GM23338 (cell line): ENCODE measurements around the gene TRPM3. TPM values are rescaled to one million over a fixed set of nuclear protein-coding genes. Genes with fewer than 3 reads are reported as not detected.

Source experiments
- ATAC-seq: fragments of 200-7000 bp; cut with Tn5 transposase; 3 replicates; pipeline ENCODE4 v1.9.1; 2020
- DNase-seq: peaks from one replicate; pipeline ENCODE4 v3.0.0-alpha.2; 2015; ENCODE audit warnings: low spot score
- H2AFZ ChIP-seq: fragments of 200-600 bp; sonication (generic); 2 replicates; pipeline ENCODE4 v1.8.0; 2016; ENCODE audit warnings: antibody characterized with exemption, mild to moderate bottlenecking, moderate library complexity
- H3F3A ChIP-seq: fragments of 200-600 bp; sonication (generic); replicated peaks from 2 replicates; pipeline ENCODE4 v1.8.0; 2017; ENCODE audit warnings: antibody characterized with exemption, mixed run types, low read depth
- H3K27ac ChIP-seq: fragments of 200-600 bp; sonication (generic); 2 replicates; pipeline ENCODE4 v1.6.1; 2016; ENCODE audit warnings: low read depth
- H3K27me3 ChIP-seq: fragments of 200-600 bp; sonication (generic); 2 replicates; pipeline ENCODE4 v1.8.0; 2016; ENCODE audit warnings: mild to moderate bottlenecking, mixed run types, moderate library complexity; ENCODE audit not compliant: insufficient read depth
- H3K36me3 ChIP-seq: fragments of 200-600 bp; sonication (generic); 2 replicates; pipeline ENCODE4 v1.8.0; 2016; ENCODE audit warnings: mild to moderate bottlenecking; ENCODE audit not compliant: insufficient read depth
- H3K4me1 ChIP-seq: fragments of 200-600 bp; sonication (generic); 2 replicates; pipeline ENCODE4 v1.8.0; 2016; ENCODE audit warnings: mild to moderate bottlenecking, moderate library complexity; ENCODE audit not compliant: insufficient read depth
- H3K4me2 ChIP-seq: fragments of 200-600 bp; sonication (generic); 2 replicates; pipeline ENCODE4 v1.7.1; 2017; ENCODE audit warnings: mixed run types
- H3K4me3 ChIP-seq: fragments of 200-600 bp; sonication (generic); 2 replicates; pipeline ENCODE4 v1.6.1; 2016; ENCODE audit warnings: mixed run types
- H3K79me2 ChIP-seq: fragments of 200-600 bp; sonication (generic); replicated peaks from 2 replicates; pipeline ENCODE4 v1.8.0; 2017; ENCODE audit warnings: mild to moderate bottlenecking; ENCODE audit not compliant: insufficient read depth
- H3K9me2 ChIP-seq: fragments of 200-600 bp; sonication (generic); 2 replicates; pipeline ENCODE4 v1.8.0; 2017; ENCODE audit not compliant: insufficient read depth
- H4K20me1 ChIP-seq: fragments of 200-600 bp; sonication (generic); replicated peaks from 2 replicates; pipeline ENCODE4 v1.8.0; 2017; ENCODE audit warnings: mild to moderate bottlenecking; ENCODE audit not compliant: insufficient read depth
- H3K27ac Mint-ChIP-seq: 2 replicates; pipeline ENCODE4 v1.8.0; 2020; ENCODE audit warnings: inconsistent platforms, mild to moderate bottlenecking, moderate library complexity, mixed read lengths
- H3K27me3 Mint-ChIP-seq: 3 replicates; pipeline ENCODE4 v1.8.0; 2022; ENCODE audit warnings: low read depth, mild to moderate bottlenecking, moderate library complexity, mixed read lengths, inconsistent platforms; ENCODE audit not compliant: insufficient read depth, poor library complexity
- H3K36me3 Mint-ChIP-seq: 3 replicates; pipeline ENCODE4 v1.8.0; 2021; ENCODE audit warnings: low read depth, mild to moderate bottlenecking, inconsistent platforms, moderate library complexity, mixed read lengths
- H3K4me1 Mint-ChIP-seq: 3 replicates; pipeline ENCODE4 v1.8.0; 2020; ENCODE audit warnings: mild to moderate bottlenecking, inconsistent platforms, mixed read lengths
- H3K4me3 Mint-ChIP-seq: 3 replicates; pipeline ENCODE4 v1.8.0; 2021; ENCODE audit warnings: moderate library complexity, mild to moderate bottlenecking, inconsistent platforms, mixed read lengths
- H3K9me3 Mint-ChIP-seq: 3 replicates; pipeline ENCODE4 v1.8.0; 2020; ENCODE audit warnings: moderate library complexity, mild to moderate bottlenecking, inconsistent platforms, mixed read lengths
- CREB1 ChIP-seq: fragments of 250-450 bp; sonication (Bioruptor Pico); IDR thresholded peaks from 2 replicates; pipeline ENCODE4 v1.5.0; 2020; ENCODE audit warnings: low read depth, mild to moderate bottlenecking, moderate library complexity
- ETS1 ChIP-seq: IDR thresholded peaks from 2 replicates; pipeline ENCODE4 v1.6.1; 2016; ENCODE audit warnings: antibody characterized with exemption
- EZH2 ChIP-seq: fragments of 200-600 bp; sonication (generic); IDR thresholded peaks from one replicate; pipeline ENCODE4 v1.8.0; 2017; ENCODE audit warnings: antibody characterized with exemption, mild to moderate bottlenecking, low read depth; ENCODE audit not compliant: unreplicated experiment
- JUNB ChIP-seq: IDR thresholded peaks from one replicate; pipeline ENCODE4 v1.6.1; 2016; ENCODE audit warnings: antibody characterized with exemption; ENCODE audit not compliant: unreplicated experiment
- NANOG ChIP-seq: IDR thresholded peaks from 2 replicates; pipeline ENCODE4 v1.6.1; 2016; ENCODE audit warnings: antibody characterized with exemption, borderline replicate concordance
- POLR2AphosphoS5 ChIP-seq: IDR thresholded peaks from 2 replicates; pipeline ENCODE4 v1.6.1; 2016; ENCODE audit warnings: antibody characterized with exemption, low read depth
- REST ChIP-seq: IDR thresholded peaks from one replicate; pipeline ENCODE4 v1.6.1; 2018; ENCODE audit warnings: antibody characterized with exemption; ENCODE audit not compliant: unreplicated experiment
- ZNF114 ChIP-seq: fragments of 250-450 bp; sonication (Bioruptor Pico); IDR thresholded peaks from 2 replicates; pipeline ENCODE4 v1.5.0; 2020; ENCODE audit warnings: mild to moderate bottlenecking, moderate library complexity
- ZNF331 ChIP-seq: fragments of 250-450 bp; sonication (Bioruptor Pico); IDR thresholded peaks from 2 replicates; pipeline ENCODE4 v1.5.0; 2020; ENCODE audit warnings: low read depth, mild to moderate bottlenecking, moderate library complexity
- polyA plus RNA-seq: library from polyadenylated mRNA; unstranded; fragments of >200 nt; fragmentation: Nextera tagmentation; extraction: Ambion mirVana; gene quantifications from 2 replicates; pipeline ENCODE4 v1.2.1, GENCODE V29; 2016
- total RNA-seq: library from RNA; depleted of rRNA; stranded (reverse); fragments of >200 nt; shearing (Covaris generic); gene quantifications from 2 replicates; pipeline ENCODE4 v1.2.3, GENCODE V29; 2014
- TF ChIP-seq, protein P1 (sequence below), 2 experiments: fragments of 200-600 bp in 1 of 2; sonication (generic) in 1 of 2; conservative IDR thresholded peaks; 2 replicates each; pipeline versions ENCODE4 v1.5.1 to v1.6.1; 2016 to 2017; ENCODE audit warnings: antibody characterized with exemption in 2 of 2, low read depth in 2 of 2, mild to moderate bottlenecking in 2 of 2, moderate library complexity in 1 of 2

TRPM3 gene
- total and polyA plus RNA-seq, 2 experiments from 2014 or later: 2.8 to 8.2 TPM

DNA sequence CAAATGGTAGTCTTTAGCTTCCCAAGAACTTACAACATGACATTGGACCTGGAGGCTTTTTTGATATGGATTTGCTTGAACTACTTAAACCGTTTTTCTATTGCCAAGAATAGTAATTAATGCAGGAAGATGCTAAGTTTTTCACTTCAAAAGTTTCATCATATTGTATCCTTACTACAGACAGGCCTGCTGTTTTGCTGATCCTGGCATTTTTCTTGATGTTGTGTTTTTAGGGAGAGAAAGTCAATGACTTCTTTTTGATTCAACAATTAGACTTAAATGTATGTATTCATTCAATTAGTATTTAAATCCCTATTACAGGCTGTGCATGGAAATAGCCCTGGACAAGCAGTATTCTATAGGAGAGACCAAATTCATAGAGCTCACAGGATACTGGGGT is 172.7 kb downstream of the TRPM3 start:
- H3F3A ChIP-seq: no peaks in the 10 kb centered on the region
- ATAC-seq: no peak
- no peak overlapping the region for H3K27ac Mint-ChIP-seq

DNA sequence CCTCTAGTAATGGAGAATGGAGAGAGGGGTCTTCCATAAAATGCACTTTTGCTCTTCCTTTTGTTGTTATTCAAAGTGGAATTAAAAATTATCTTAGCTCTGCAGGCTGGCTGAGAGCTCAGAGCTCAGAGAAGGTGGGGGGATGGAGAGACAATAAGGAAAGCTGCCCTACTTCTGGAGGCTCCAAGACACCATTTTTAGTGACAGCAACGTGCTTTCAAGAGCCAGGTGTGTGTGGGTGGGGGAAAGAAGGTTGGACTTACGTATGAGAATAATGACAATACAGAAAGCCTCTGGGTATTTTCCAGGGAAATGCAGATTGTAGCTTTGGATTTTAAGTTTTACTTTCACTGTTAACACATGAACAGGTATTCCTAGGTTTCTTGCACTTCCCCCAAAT is 173.9 kb downstream of the TRPM3 start:
- Histone ChIP-seq H4K20me1 (no peaks in the 10 kb centered on the region), H3F3A (no peaks in the 10 kb centered on the region), H3K4me1 (peaks cover 6% of the 10 kb centered on the region), H3K4me3 (no peak overlapping the region), H3K36me3 (no peaks in the 10 kb centered on the region), H3K27me3 (no peaks in the 10 kb centered on the region), H3K9me2 (no peaks in the 10 kb centered on the region; the same call in 1 of the 2 replicates), H2AFZ (no peak overlapping the region), H3K4me2 (no peak overlapping the region), H3K79me2 (no peaks in the 10 kb centered on the region), H3K27ac (no peak overlapping the region)
- H3K36me3 Mint-ChIP-seq: no peaks in the 10 kb centered on the region
- peak; percentile 15 for DNase-seq
- peak; percentile 57 for ATAC-seq
- H3K4me3 Mint-ChIP-seq: no peak overlapping the region
- H3K27ac Mint-ChIP-seq: peak overlapping the region; percentile 18
- peaks cover 11% of the 10 kb centered on the region; the same call in 2 of the 3 replicates for H3K4me1 Mint-ChIP-seq
- H3K27me3 Mint-ChIP-seq: peaks cover 5% of the 10 kb centered on the region
- no peaks in the 10 kb centered on the region for H3K9me3 Mint-ChIP-seq
- no peak for TF ChIP-seq REST
- no peak for TF ChIP-seq NANOG
- no peak for TF ChIP-seq CREB1 (CRISPR knock-in tag)
- no peak for TF ChIP-seq JUNB
- no peak for TF ChIP-seq POLR2AphosphoS5
- TF ChIP-seq, protein P1, sequence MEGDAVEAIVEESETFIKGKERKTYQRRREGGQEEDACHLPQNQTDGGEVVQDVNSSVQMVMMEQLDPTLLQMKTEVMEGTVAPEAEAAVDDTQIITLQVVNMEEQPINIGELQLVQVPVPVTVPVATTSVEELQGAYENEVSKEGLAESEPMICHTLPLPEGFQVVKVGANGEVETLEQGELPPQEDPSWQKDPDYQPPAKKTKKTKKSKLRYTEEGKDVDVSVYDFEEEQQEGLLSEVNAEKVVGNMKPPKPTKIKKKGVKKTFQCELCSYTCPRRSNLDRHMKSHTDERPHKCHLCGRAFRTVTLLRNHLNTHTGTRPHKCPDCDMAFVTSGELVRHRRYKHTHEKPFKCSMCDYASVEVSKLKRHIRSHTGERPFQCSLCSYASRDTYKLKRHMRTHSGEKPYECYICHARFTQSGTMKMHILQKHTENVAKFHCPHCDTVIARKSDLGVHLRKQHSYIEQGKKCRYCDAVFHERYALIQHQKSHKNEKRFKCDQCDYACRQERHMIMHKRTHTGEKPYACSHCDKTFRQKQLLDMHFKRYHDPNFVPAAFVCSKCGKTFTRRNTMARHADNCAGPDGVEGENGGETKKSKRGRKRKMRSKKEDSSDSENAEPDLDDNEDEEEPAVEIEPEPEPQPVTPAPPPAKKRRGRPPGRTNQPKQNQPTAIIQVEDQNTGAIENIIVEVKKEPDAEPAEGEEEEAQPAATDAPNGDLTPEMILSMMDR (conservative IDR thresholded peaks at IDR 0.05; ENCODE audit: low read depth in 2 of 2): no peak
- no peak for TF ChIP-seq ETS1
- TF ChIP-seq EZH2: no peak

More for the DNA sequence above, 172.7 kb downstream of the TRPM3 start:
- no peak overlapping the region for H3K4me2 ChIP-seq
- H3K4me3 ChIP-seq: no peak overlapping the region
- no peak for DNase-seq
- peaks cover 6% of the 10 kb centered on the region for H3K4me1 ChIP-seq
- no peaks in the 10 kb centered on the region for H3K79me2 ChIP-seq
- Mint-ChIP-seq H3K9me3 (no peaks in the 10 kb centered on the region), H3K4me3 (no peak overlapping the region), H3K36me3 (no peaks in the 10 kb centered on the region), H3K4me1 (peaks cover 13% of the 10 kb centered on the region; the same call in 2 of the 3 replicates), H3K27me3 (peaks cover 5% of the 10 kb centered on the region)
- peaks cover 3% of the 10 kb centered on the region; the same call in 1 of the 2 replicates for H3K9me2 ChIP-seq
- TF ChIP-seq ZNF114: no peak
- TF ChIP-seq ZNF331 (CRISPR knock-in tag): no peak
- TF ChIP-seq, protein P1 (conservative IDR thresholded peaks at IDR 0.05; ENCODE audit: low read depth in 2 of 2): no peak
- no peak overlapping the region for H3K27ac ChIP-seq
- no peaks in the 10 kb centered on the region for H3K36me3 ChIP-seq
- no peaks in the 10 kb centered on the region for H3K27me3 ChIP-seq
- H2AFZ ChIP-seq: no peak overlapping the region
- H4K20me1 ChIP-seq: no peaks in the 10 kb centered on the region
